ENCODE measurements around the gene CCDC50. TPM values are rescaled to one million over a fixed set of nuclear protein-coding genes. Genes with fewer than 3 reads are reported as not detected.

The CCDC50 gene
- 10 to 100 TPM; 56.0 to 84.7 TPM for total RNA-seq

GRCh38 chr3:191328962-191329653 lies at the start of gene CCDC50:
Gene CCDC50 (plus strand): TSS chr3:191329394. CDS start chr3:191329675, 281 bp downstream.
- peak within 1 kb of the TSS; percentile 89 to 92 for H3K27ac ChIP-seq
- 1% methylated on average over 63 of the region's 63 CpGs for WGBS
- peaks cover 6% of the 10 kb centered on the region for H3K4me1 ChIP-seq (replicated peaks)
- no peaks in the 10 kb centered on the region for H3K9me3 ChIP-seq
- intact Hi-C loops (cut with DNase I): loop anchor here (10.0 kb wide), 1 partner anchor 56 kb away; no protein-coding TSS in a partner anchor
- no peaks in the 10 kb centered on the region for H3K36me3 ChIP-seq
- peak within 1 kb of the TSS; percentile 86 to 96 for H3K4me3 ChIP-seq
- no peaks in the 10 kb centered on the region for H3K27me3 ChIP-seq (replicated peaks; ENCODE audit: insufficient read depth)
- TF ChIP-seq POLR2AphosphoS5 (IDR thresholded peaks at IDR 0.05) (peak; percentile 70), POLR2A (IDR thresholded peaks at IDR 0.05) (no peak), CTCF (IDR thresholded peaks at IDR 0.05) (no peak)
- peak; percentile 82 for DNase-seq (ENCODE audit: low spot score)

- WGBS: 30% methylated on average over 1 of the region's 1 CpG
- Histone ChIP-seq H3K9me3 (no peaks in the 10 kb centered on the region), H3K36me3 (no peaks in the 10 kb centered on the region), H3K27me3 (replicated peaks; ENCODE audit: insufficient read depth) (no peaks in the 10 kb centered on the region), H3K4me3 (no peak overlapping the region), H3K4me1 (replicated peaks) (no peaks in the 10 kb centered on the region), H3K27ac (no peak overlapping the region)
- DNase-seq (ENCODE audit: low spot score): no peak
- no peak for TF ChIP-seq POLR2A (IDR thresholded peaks at IDR 0.05)
- intact Hi-C loops (cut with DNase I): no loop called here
Measured at GRCh38 chr3:191280111-191280510, 49.1 kb upstream of the CCDC50 start.

- TF ChIP-seq CTCF (IDR thresholded peaks at IDR 0.05) (no peak), POLR2A (IDR thresholded peaks at IDR 0.05) (no peak), POLR2AphosphoS5 (IDR thresholded peaks at IDR 0.05) (no peak)
- no peak overlapping the region for H3K4me3 ChIP-seq
- H3K9me3 ChIP-seq: no peaks in the 10 kb centered on the region
- no peaks in the 10 kb centered on the region for H3K4me1 ChIP-seq (replicated peaks)
- H3K36me3 ChIP-seq: no peaks in the 10 kb centered on the region
- no peak for DNase-seq (ENCODE audit: low spot score)
- intact Hi-C loops (cut with DNase I): no loop called here
- no peaks in the 10 kb centered on the region for H3K27me3 ChIP-seq (replicated peaks; ENCODE audit: insufficient read depth)
- no peak overlapping the region for H3K27ac ChIP-seq
Measured at GRCh38 chr3:191280882-191281281, 48.3 kb upstream of the CCDC50 start.

GRCh38 chr3:191282251-191283185 lies 46.7 kb upstream of the CCDC50 start:
- no peak overlapping the region for H3K4me3 ChIP-seq
- H3K27ac ChIP-seq: no peak overlapping the region
- intact Hi-C loops (cut with DNase I): no loop called here
- no peaks in the 10 kb centered on the region for H3K36me3 ChIP-seq
- no peak for DNase-seq (ENCODE audit: low spot score)
- no peaks in the 10 kb centered on the region for H3K9me3 ChIP-seq
- no peaks in the 10 kb centered on the region for H3K4me1 ChIP-seq (replicated peaks)
- H3K27me3 ChIP-seq (replicated peaks; ENCODE audit: insufficient read depth): no peaks in the 10 kb centered on the region
- 45% methylated on average over 4 of the region's 4 CpGs for WGBS
- TF ChIP-seq CTCF (IDR thresholded peaks at IDR 0.05): no peak
- TF ChIP-seq POLR2AphosphoS5 (IDR thresholded peaks at IDR 0.05): no peak
- TF ChIP-seq POLR2A (IDR thresholded peaks at IDR 0.05): no peak

- DNase-seq (ENCODE audit: low spot score): no peak
- Histone ChIP-seq H3K9me3 (no peaks in the 10 kb centered on the region), H3K4me3 (no peak overlapping the region), H3K4me1 (replicated peaks) (no peaks in the 10 kb centered on the region), H3K36me3 (no peaks in the 10 kb centered on the region), H3K27ac (no peak overlapping the region), H3K27me3 (replicated peaks; ENCODE audit: insufficient read depth) (no peaks in the 10 kb centered on the region)
- intact Hi-C loops (cut with DNase I): no loop called here
- TF ChIP-seq POLR2AphosphoS5 (IDR thresholded peaks at IDR 0.05): no peak
- TF ChIP-seq CTCF (IDR thresholded peaks at IDR 0.05): no peak
- no peak for TF ChIP-seq POLR2A (IDR thresholded peaks at IDR 0.05)
- WGBS: 88% methylated on average over 2 of the region's 2 CpGs
Measured at GRCh38 chr3:191283400-191283799, 45.8 kb upstream of the CCDC50 start.
